SU-DHL-6 (cell line): ENCODE measurements around the gene TLR9.

ENCODE experiments used
- H2AFZ ChIP-seq: fragments of 200-600 bp; sonication (generic); 2 replicates; pipeline ENCODE4 v1.6.1; 2014; ENCODE audit warnings: low read depth, mild to moderate bottlenecking, moderate library complexity, mixed read lengths, antibody characterized with exemption, low read length; ENCODE audit not compliant: severe bottlenecking
- H3F3A ChIP-seq: fragments of 200-600 bp; shearing (Covaris generic); 2 replicates; pipeline ENCODE4 v1.6.0; 2016; ENCODE audit warnings: antibody characterized with exemption, mild to moderate bottlenecking; ENCODE audit not compliant: insufficient read depth
- H3K27ac ChIP-seq: fragments of 200-600 bp; sonication (generic); 2 replicates; pipeline ENCODE4 v1.5.1; 2016; ENCODE audit warnings: low read depth, mild to moderate bottlenecking, low read length, moderate library complexity, mixed read lengths
- H3K27me3 ChIP-seq: fragments of 200-600 bp; sonication (generic), shearing (Covaris generic); 2 replicates; pipeline ENCODE4 v1.6.0; 2014; ENCODE audit warnings: mild to moderate bottlenecking, low read length
- H3K36me3 ChIP-seq: fragments of 200-600 bp; sonication (generic); 2 replicates; pipeline ENCODE4 v1.6.1; 2014; ENCODE audit warnings: mild to moderate bottlenecking, low read length, mixed read lengths
- H3K4me2 ChIP-seq: fragments of 300-600, 200-600 bp; shearing (Covaris generic), sonication (generic); 2 replicates; pipeline ENCODE4 v1.6.0; 2014; ENCODE audit warnings: low read length, low read depth, mild to moderate bottlenecking; ENCODE audit not compliant: poor library complexity, severe bottlenecking
- H3K4me3 ChIP-seq: fragments of 200-600 bp; sonication (generic); 2 replicates; pipeline ENCODE4 v1.5.1; 2014; ENCODE audit warnings: antibody characterized with exemption, low read length, mild to moderate bottlenecking, mixed read lengths; ENCODE audit not compliant: insufficient read depth, poor library complexity, severe bottlenecking
- H3K79me2 ChIP-seq: fragments of 200-600 bp; sonication (generic); 2 replicates; pipeline ENCODE4 v1.6.1; 2014; ENCODE audit warnings: mild to moderate bottlenecking, low read length, moderate library complexity; ENCODE audit not compliant: insufficient read depth
- H3K9ac ChIP-seq: fragments of 200-600 bp; sonication (generic); 2 replicates; pipeline ENCODE4 v1.7.0; 2014; ENCODE audit warnings: mild to moderate bottlenecking, low read length
- H3K9me2 ChIP-seq: fragments of 200-600 bp; sonication (generic); replicated peaks from 2 replicates; pipeline ENCODE4 v1.6.1; 2014; ENCODE audit warnings: low read length; ENCODE audit not compliant: insufficient read depth
- H3K9me3 ChIP-seq: fragments of 200-600 bp; sonication (generic); 2 replicates; pipeline ENCODE4 v1.6.1; 2014; ENCODE audit warnings: low read length, mixed read lengths; ENCODE audit not compliant: insufficient read depth
- H4K20me1 ChIP-seq: fragments of 200-600 bp; sonication (generic); 2 replicates; pipeline ENCODE4 v1.6.1; 2014; ENCODE audit warnings: low read depth, mild to moderate bottlenecking, antibody characterized with exemption, low read length, moderate library complexity, mixed read lengths
- EZH2phosphoT487 ChIP-seq: fragments of 200-600 bp; sonication (generic), shearing (Covaris generic); conservative IDR thresholded peaks from 2 replicates; pipeline ENCODE4 v1.6.1; 2018; ENCODE audit warnings: mild to moderate bottlenecking, antibody characterized with exemption, low read length, moderate library complexity, mixed read lengths
- TF ChIP-seq, protein P1 (sequence below): fragments of 200-600 bp; sonication (generic); IDR thresholded peaks from one replicate; pipeline ENCODE4 v1.5.1; 2017; ENCODE audit warnings: antibody characterized with exemption, mild to moderate bottlenecking, low read length, moderate library complexity; ENCODE audit not compliant: insufficient read depth, poor library complexity, severe bottlenecking

TLR9 gene

DNA sequence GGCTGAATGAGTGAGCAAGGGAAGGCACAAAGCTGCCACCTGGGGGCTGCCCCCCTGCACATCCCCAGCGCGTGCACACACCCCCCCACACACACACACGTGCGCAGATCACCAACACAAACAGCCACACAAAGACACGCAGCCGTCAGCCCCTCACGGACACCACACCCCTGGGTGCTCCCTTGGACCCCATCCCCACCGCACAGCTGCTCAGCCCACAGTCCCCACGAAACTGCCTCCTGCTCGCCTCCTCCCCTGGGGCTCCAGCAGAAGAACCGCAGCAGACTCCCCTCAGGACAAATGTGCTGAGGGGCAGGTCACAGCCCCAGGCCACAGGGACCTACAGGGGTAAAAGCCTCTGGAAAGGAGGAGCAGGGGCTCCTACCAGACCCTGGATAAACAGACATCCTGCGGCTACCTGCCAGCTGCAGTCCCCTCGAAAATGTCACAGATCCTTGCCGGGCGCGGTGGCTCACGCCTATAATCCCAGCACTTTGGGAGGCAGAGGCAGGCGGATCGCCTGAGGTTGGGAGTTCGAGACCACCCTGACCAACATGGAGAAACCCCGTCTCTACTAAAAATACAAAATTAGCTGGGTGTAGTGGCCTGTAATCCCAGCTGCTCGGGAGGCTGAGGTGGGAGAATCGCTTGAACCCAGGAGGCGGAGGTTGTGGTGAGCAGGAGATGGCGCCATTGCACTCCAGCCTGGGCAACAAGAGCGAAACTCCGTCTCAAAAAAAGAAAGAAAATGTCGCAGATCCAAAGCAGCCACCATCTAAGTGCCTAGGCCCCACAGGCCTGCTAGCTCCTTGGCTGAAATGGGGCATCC lies 7.0 kb upstream of the TLR9 start:
- Histone ChIP-seq H3K4me2 (no peak overlapping the region), H3K36me3 (no peaks in the 10 kb centered on the region), H3K27ac (no peak overlapping the region), H3K9me2 (no peaks in the 10 kb centered on the region), H4K20me1 (no peaks in the 10 kb centered on the region), H3K79me2 (peaks cover 10% of the 10 kb centered on the region; the same call in 1 of the 2 replicates), H3K4me3 (no peak overlapping the region), H3K9ac (no peak overlapping the region), H2AFZ (no peak overlapping the region), H3F3A (0 out of 2 replicates have a peak, but pooled peaks cover 5% of the 10 kb centered on the region), H3K27me3 (no peaks in the 10 kb centered on the region), H3K9me3 (no peaks in the 10 kb centered on the region)
- TF ChIP-seq, protein P1, sequence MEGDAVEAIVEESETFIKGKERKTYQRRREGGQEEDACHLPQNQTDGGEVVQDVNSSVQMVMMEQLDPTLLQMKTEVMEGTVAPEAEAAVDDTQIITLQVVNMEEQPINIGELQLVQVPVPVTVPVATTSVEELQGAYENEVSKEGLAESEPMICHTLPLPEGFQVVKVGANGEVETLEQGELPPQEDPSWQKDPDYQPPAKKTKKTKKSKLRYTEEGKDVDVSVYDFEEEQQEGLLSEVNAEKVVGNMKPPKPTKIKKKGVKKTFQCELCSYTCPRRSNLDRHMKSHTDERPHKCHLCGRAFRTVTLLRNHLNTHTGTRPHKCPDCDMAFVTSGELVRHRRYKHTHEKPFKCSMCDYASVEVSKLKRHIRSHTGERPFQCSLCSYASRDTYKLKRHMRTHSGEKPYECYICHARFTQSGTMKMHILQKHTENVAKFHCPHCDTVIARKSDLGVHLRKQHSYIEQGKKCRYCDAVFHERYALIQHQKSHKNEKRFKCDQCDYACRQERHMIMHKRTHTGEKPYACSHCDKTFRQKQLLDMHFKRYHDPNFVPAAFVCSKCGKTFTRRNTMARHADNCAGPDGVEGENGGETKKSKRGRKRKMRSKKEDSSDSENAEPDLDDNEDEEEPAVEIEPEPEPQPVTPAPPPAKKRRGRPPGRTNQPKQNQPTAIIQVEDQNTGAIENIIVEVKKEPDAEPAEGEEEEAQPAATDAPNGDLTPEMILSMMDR, result no peak
- TF ChIP-seq EZH2phosphoT487, result no peak

DNA sequence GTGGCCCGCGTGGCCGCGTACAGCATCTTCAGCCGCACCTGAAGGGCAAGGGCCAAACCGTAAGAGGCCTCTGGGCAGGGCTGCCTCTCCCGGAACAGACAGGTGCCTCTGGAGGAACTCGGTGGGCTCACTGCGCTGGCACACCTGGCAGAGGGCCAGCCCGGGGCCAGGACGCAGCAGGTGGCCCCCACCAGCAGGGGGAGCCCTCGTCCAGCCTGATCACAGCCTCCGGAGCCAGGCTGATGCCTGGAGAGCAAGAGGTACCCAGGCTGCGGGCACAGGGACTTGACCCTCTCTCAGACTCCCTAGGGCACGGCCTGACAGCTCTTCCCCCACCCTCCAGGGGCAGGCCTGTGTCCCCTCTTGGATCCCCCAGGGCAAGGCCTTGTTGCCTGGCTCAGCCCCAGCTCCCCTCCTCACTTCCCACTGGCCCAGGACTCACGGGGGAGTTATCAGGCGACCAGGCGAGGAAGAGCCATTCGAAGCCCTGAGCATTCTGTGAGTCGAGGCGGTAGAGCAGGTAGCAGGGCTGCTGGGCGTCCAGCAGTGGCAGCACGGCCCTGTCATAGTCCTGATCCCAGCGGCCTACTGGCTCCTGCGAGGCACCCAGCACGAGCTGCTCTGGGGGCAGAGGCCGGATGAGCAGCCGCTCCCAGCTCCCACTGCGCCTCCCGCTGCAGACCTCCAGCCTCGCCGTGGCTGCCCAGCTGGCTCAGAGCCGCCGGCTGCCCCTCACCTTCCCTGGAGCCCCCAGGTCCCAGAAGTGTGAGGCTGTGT lies 6.2 kb upstream of the TLR9 start:
- no peak overlapping the region for H3K9ac ChIP-seq
- no peak overlapping the region for H3K27ac ChIP-seq
- no peak overlapping the region for H3K4me2 ChIP-seq
- no peak for TF ChIP-seq EZH2phosphoT487
- TF ChIP-seq, protein P1, result peak; percentile 93
- no peaks in the 10 kb centered on the region for H3K9me3 ChIP-seq
- 0 out of 2 replicates have a peak, but pooled peaks cover 2% of the 10 kb centered on the region for H3K79me2 ChIP-seq
- no peaks in the 10 kb centered on the region for H3K27me3 ChIP-seq
- H3K4me3 ChIP-seq, result no peak overlapping the region
- no peaks in the 10 kb centered on the region for H3K36me3 ChIP-seq
- H3F3A ChIP-seq, result 0 out of 2 replicates have a peak, but pooled peaks cover 5% of the 10 kb centered on the region
- no peak overlapping the region for H2AFZ ChIP-seq
- no peaks in the 10 kb centered on the region for H3K9me2 ChIP-seq
- no peaks in the 10 kb centered on the region for H4K20me1 ChIP-seq

GRCh38 chr3:52230889-52231499 lies 5.5 kb upstream of the TLR9 start:
- H2AFZ ChIP-seq, result no peak overlapping the region
- no peaks in the 10 kb centered on the region for H3K9me3 ChIP-seq
- no peaks in the 10 kb centered on the region for H3K27me3 ChIP-seq
- H3K9me2 ChIP-seq, result no peaks in the 10 kb centered on the region
- H3K27ac ChIP-seq, result no peak overlapping the region
- H3K79me2 ChIP-seq, result no peaks in the 10 kb centered on the region
- H3K4me3 ChIP-seq, result no peak overlapping the region
- no peak overlapping the region for H3K9ac ChIP-seq
- no peak overlapping the region for H3K4me2 ChIP-seq
- H3K36me3 ChIP-seq, result no peaks in the 10 kb centered on the region
- no peak for TF ChIP-seq EZH2phosphoT487
- TF ChIP-seq, protein P1, result no peak
- H3F3A ChIP-seq, result peaks cover 8% of the 10 kb centered on the region; the same call in 1 of the 2 replicates
- H4K20me1 ChIP-seq, result no peaks in the 10 kb centered on the region
